GM19438 (cell line): Measurements from ENCODE around the gene PAXIP1.

Experiments used
- ATAC-seq: cut with Tn5 transposase; IDR thresholded peaks from one replicate; pipeline ENCODE4 v1.9.1; 2021; ENCODE audit warnings: low read depth; ENCODE audit not compliant: unreplicated experiment

PAXIP1 gene

DNA sequence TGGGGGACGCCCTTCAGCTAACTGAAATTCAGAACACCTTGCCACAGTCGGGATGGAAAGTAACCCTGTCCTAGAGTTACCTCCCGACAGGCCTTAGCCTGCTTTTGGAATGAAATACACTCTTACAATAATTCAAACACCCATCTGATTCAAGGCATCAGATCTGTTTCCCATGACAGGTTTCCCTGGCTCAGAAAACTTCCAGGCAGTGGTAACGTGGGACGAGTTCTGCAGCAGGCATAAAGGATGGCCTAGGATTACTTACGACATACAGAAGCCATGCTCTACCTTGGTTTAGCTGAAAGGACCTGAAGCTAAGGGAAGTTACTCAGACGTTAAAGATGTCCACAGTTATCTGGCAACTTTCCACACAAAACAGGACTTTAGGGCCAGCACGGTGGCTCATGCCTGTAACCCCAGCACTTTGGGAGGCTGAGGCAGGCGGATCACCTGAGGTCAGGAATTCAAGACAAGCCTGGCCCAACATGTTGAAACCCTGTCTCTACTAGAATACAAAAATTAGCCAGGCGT lies 5.0 kb downstream of the PAXIP1 start:
- ATAC-seq = no peak

DNA sequence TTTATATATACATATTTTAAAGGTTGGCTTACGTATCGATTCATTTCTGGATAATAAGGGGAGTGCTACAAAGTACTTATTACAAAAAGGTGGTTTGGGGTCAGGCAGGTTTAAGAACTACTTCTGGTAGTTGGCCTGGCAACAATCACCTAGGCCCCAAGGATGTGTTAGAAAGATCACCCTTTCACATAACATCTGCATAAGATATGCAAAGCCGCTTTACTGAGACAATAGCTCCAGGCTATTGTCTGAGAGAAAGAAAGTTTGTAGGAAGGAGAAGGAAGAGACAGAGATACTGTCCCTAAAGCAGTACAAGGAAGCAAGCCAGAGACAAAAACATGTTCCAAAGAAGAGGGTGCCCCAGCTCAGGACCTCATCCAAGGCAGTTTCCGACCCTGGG lies 6.2 kb downstream of the PAXIP1 start:
- ATAC-seq = no peak

DNA sequence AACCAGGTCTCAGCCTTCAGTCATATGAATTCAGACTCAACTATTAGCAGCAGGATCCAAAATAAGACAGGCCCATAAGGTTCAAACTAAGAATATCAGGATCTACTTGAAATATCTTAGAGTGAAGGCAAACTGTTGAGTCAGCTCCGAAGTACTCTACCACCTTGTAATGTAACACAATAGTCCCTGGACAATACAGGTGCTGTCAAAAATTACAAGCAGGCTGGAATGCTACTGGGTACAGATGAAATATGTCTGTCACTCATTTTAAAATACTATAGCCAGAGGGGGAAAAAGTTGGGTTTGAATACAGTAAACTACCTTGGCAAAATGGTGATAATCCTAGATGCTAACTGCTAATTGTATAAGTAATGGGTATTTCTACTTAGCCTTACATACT lies 6.8 kb downstream of the PAXIP1 start:
- no peak for ATAC-seq

DNA sequence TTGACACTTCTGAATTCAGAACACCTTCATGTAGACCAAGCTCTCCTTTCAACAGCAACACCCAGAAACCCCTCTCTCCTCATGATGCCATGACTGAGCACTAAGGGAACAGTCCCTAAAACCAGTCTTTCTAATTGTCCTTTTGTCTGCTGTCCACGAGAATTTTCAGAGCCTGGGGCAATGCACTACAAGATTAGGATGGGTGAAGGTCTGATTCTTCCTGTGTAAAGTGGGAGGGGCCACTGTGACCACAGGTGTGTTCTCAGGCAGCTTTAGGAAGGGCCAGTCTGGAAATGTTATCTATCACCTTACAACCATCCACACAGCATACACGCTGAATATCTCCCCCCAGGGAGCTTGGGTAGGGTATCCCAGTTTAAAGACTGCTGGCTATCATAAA lies 7.9 kb downstream of the PAXIP1 start:
- ATAC-seq = no peak

DNA sequence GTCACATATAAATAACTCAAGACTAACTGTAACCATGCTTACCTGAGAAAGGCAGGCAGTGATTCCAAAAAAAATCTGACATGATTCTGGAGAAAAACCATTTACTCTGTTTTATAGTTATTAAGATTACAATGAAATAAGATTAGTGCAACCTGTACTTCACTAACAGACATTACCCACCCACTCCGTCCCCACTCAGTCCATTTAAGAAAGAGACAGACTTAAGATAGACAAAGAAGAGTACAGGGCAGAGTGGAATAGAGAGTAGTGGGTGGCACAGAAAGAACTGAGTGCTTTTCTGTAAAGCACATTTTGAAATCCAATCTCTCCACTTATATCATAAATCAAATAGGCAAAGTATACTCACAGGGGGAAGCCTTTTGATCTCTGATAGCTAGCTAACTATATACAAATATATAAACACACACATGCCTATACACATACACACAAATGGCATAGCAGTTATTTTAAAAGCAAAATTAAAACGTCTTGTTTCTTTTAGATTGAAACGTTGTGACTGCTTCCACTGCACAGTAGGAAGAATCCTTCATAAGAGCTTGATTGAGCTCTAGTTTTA lies 11.9 kb downstream of the PAXIP1 start:
- no peak for ATAC-seq

DNA sequence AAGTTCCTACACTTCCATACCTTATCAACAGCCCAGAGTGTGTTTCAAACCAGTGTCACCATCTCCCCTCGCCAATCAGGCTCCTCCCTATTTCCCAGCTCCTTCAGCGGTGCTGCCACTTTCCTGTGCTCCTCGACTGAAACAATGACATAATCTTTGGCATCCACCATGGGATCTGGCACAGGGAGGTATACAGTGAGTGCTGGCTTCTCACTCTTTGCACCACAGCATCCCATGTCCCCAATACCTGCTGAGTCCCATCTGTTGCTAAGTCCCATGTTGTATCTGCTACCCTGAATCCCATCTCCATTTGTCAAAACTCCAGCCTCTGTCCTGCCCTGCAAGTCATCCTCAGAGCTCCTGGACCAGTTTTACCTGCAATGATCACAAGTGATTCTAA lies 15.4 kb downstream of the PAXIP1 start:
- no peak for ATAC-seq

DNA sequence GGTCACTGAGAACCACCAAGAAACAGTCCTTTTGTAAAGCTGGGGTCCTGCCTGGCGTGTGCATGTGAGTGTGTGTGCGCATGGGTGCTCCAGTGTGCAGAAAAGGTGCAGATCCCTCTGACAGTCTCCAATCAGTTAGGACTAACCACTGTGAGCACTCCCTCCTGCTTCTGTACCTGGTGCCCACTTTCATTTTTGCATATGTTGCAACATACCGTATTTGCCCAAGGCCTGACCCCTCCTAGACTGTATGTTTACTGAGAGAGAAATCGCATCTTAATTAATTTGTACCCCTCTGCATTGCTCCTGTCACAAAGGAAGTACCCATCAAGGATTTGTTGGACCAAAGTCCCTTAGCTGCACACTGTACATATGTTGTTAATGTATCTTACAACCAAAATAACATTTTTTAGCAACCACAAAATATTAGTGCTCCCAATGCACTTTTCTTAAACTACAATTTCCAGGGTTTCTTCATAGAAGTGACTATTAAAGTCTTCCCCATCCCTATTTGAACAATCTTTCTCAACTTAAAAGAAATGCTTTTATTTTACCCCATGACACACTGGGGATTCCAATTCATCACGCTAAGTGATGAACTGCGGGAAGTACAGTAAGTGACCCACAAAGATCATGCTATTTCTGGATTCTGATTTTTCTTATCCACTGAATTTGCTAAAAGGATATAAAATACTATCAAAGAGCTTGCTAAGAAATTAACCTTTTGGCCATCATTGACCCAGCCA lies 16.6 kb downstream of the PAXIP1 start:
- no peak for ATAC-seq

DNA sequence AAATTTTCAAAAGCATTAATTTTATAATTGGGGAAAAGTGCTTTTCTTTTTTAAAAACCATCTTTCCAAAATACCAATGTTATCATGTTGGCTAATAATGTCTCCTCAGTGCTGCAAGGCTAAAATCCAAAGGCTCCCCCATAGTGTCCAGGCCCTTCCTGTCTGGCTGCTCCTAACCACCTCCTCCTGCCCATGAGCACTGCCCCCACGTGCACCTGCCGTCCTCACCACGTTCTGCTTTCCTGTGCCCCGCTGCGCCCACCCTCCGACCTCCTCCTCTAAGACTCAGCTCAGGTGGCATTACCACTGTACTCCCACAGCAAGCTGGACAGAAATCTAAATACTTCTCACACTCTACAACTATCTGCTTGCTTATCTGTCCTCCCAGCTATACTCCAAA lies 17.7 kb downstream of the PAXIP1 start:
- ATAC-seq = no peak

DNA sequence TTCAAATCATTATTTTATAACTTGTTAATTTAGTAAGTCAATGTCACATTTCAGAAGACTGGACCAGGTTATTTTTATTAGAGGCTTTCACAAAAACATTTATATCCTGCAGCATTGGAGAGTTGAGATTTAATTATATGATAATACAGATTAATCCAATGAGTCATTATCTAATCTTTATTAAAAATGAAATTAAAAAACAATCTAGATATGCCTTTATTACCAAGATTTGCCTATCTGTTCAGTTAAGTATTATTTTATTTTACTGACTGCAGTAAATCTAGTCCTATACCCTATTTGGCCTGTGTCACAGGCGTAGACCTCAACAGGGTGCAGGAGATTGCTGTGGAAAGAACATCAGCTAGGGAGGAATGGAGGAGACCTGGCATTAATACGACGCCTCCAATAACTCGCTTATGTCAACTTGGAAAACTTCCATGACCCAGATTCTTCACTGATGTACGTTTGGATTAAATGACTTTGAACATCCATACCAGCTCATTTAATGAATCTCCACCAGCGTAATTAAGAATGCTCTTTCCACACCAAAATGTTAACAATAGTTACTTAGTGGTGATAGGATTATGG lies 18.2 kb downstream of the PAXIP1 start:
- no peak for ATAC-seq

DNA sequence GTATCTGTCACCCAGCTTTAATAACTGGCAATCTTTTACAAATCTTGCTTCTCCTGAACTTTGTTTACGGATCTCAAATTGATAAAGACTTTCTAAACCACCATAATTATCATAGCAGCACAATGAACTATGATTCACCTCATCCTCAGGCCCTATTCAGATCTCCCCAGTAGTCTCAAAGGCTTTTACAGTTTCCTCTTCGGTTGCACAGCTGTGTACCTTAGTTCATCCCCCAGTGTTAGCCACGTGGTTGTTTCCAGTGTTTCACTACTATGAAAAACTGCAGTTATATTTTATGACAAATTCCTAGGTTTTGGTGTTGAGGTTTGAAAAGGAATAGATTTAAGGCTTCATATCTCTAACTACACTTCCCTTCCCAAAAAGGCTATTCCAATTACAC lies 24.9 kb downstream of the PAXIP1 start:
- ATAC-seq = no peak

DNA sequence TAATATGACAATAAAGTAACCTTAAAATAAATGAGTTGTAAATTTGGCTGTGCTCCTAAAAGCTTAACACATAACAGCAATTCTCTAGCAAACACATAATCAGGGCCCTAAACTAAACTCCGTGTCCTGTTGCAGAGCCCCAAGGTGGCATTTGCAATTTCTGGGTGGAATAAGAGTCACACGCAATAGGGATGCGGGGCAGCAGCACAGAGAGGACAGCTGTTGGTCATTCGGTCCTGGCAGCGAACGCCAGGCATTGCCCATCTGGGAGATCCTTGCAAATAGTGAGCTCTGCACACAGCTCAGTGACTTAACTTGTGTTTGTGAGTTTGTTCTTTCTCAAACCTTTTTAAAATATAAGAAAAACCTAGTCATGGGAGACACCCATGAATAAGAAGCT lies 25.7 kb downstream of the PAXIP1 start:
- ATAC-seq = no peak

DNA sequence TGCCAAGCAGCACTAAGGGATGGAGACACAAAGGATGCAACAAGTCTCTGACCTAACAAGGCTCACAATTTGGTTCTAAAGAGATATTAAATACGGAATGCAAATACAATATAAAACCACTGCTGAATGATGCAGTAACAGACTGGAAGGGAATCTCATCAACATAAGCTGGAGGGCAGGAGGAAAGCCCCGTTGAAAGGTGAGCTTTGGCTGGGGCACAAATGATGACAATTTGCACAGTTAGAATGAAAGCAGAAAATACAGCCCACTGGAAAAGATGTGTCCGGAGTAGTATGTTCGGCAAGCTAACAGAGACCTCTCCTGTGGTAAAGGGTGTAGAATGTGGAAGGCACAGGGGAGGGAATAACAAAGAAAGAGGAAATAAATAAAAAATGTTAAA lies 26.1 kb downstream of the PAXIP1 start:
- no peak for ATAC-seq

DNA sequence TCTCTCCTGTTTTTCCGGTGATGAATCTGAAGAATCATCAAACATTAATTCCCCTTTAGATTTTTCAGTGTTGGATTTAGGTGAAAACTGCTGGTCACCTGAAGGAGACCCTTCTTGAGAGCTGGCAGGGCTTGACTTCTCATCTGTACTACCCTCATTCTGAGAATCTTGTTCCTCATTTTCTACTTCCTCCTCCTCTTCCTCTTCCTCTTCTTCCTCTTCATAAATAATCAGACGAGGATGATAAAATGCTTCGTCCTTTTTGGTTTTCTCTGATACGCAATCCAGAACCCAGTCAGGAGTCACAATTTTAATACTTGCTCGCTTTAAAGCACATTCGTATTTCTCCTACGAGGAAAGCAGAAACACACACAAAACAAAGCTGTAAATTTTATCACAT lies 26.9 kb downstream of the PAXIP1 start:
- ATAC-seq = no peak

DNA sequence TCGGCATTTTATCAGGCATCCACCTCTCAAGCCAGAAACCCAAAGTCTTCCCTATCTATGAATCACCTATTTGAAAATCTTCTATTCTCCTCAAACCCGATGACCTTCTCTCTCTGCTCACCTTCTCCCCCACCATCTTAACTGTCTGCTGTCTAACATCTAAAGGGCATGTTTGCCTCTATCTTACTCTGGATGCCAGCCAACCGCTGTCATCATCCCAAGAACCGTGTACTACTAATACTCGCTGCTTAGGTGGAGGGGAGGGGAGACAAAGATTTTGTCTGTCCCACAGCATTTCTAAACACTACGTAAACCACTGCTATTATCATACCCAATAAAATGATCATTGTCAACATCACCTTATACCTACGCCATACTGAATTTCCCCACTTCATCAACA lies 29.5 kb downstream of the PAXIP1 start:
- no peak for ATAC-seq

DNA sequence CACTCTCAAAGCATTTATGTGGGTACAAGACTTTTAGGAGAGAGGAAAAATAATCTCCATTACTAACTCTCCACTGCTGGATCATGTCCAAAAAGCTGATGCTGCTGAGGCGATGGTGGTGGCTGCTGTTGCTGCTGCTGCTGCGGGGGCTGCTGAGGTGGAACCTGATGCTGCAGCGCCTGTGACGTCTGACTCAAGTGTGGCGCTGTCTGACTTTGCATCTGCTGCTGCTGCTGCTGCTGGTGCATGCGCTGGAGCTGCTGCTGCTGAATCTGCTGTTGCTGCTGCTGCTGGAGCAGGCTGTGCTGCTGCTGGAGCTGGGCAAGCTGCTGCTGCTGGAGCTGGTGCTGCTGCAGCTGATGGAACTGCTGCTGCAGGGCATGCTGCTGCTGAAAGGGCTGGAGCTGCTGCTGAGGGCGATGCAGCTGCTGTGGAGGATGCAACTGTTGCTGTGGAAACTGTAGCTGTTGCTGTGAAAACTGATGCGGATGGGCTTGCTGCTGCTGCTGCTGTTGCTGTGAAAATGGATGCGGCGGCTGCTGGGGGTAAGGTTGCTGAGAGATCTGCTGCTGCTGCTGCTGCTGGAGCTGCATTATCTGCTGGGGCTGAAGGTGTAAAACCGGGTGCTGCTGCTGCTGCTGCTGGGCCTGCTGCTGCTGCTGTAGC lies 34.5 kb downstream of the PAXIP1 start:
- no peak for ATAC-seq

DNA sequence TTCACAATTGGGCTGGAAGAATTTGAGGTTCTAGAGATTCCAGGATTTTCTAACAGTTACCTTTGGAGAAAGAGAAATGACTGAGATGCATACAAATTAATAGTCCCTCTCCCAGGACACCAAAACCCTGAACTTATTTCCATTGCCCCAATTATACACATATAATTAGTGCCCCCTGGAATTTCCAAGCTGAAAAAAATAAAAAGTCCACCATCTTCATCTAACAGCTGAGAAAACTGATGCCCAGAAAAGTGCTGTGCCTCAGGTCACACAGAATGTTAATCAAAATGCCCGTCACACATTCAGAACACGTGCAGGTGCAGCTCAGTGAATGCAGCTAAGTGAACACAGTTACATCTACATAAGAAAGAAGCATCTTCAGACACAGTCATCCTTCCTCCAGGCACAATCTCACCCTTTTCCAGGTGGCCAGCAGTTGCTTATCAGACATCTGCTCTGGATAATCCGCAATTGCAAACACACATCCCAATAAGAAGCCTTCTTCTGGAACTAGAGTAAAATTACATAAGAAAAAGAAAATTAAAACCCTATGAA lies 35.4 kb downstream of the PAXIP1 start:
- ATAC-seq = no peak

DNA sequence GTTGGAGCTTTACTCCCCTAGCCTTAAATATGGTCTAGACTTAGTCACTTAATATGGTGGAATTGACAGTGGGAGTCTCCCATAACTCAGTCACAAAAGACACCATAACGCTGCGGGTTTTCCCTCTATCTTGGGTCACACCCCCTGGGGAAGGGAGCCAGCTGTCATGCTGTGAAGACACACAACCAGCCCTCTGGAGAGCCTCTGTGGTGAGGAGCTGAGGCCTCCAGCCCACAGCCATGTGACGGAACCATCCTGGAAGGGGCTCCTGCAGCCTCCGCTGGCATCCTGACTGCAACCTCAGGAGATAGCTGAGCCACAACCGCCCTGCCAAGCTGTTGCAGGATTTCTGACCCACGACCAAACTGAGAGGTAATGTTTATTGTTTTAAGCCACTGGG lies 37.9 kb downstream of the PAXIP1 start:
- no peak for ATAC-seq

DNA sequence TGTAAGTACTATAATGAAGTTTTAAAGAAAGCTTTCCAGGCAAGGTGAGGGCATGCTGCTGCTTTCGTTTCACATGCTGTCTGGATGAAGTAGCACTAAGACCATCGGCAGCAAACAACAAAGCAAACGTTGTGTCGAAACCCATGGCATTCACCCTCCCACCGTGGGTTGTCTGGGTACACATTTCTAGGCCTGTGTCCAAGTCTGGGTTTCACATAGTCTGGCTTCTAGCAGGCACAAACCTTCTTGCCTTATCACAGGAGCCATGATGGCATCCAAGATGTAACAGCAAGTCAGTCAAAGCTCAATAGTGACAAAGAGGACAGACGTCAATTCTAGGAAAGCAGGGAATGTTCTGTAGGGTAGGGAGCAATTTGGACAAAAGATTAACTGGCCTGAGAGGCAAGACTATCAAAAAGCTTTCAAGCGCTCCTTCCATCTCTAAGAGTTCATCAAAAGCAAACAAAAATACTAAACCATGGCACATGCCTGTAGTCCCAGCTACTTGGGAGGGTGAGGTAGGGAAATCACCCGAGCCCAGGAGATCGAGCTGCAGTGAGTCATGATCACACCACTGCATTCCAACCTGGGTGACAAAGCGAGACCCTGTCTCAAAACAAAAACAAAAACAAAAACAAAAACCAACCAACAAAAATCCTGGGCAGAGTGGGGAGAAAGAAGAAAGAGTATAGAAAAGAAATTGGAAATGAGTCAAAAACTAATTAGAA lies 42.7 kb downstream of the PAXIP1 start:
- no peak for ATAC-seq

DNA sequence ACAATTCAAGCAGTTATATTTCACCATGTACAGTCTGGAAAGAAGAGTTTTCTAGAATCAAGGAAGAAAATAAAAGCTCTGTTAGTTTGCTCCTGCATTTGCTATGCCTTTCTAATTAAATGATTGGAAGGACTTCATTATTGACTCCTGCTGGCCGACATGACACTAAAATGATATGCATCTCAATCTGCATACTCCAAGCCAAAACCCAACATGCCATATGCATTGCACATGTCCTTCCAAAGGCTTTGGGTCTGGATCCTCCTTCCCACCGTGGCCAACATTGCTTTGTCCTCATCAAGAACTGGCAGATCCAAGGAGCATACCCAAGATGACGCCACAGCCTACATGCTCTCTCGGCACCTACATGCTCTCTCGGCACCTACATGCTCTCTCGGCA lies 46.5 kb downstream of the PAXIP1 start:
- no peak for ATAC-seq

DNA sequence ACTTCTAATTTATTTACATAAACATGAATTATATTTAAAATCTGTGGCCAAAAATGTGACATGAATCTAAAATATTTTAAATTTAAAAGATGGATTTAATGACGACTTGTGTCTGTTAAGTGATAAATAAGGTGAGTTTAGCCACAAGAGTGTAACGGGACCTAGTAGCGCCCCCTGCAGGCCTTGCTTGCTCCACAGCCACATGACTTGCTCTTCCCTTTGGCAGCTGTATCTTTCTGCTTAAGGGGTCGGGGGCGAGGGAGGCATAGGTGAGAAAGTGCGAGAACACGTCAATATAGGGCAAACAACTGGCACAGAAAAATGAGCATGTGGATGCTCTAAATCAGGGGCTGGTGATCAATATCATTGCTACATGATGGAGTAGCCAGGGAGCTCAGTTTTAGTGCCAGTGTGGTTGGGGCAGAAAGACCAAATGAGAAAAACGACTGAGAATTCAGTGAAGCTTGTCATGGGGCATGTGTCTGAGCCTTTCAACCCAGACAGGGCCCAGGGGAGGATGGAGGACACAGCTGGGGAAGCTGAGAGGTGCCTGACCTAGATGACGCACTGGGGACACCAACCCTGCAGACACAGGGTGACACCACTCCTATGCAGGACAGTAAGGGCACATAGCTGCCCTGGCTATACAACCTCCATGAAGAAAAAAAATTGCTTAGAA lies 49.8 kb downstream of the PAXIP1 start:
- ATAC-seq = no peak
